ENCODE data around the gene TPPP2. TPM values are rescaled to one million over a fixed set of nuclear protein-coding genes. Genes with fewer than 3 reads are reported as not detected.
"Not testable (repeated sequence)": the region's sequence is repeated elsewhere in the genome, so short reads cannot be mapped to it uniquely, and the experiment has no call there.

The TPPP2 gene
- not detected in 2 replicates for total RNA-seq

GRCh38 chr14:21029917-21030316, at the start of gene TPPP2:
TPPP2 (plus strand) TSS chr14:21030217; CDS start chr14:21030582, 365 bp downstream.
- DNase-seq (ENCODE audit: low read depth, low spot score), result no peak

GRCh38 chr14:20980906-20981305, 49.1 kb upstream of the TPPP2 start:
- no peak for DNase-seq (ENCODE audit: low read depth, low spot score)

GRCh38 chr14:20982646-20983369, 47.2 kb upstream of the TPPP2 start:
- no peak for DNase-seq (ENCODE audit: low read depth, low spot score)

GRCh38 chr14:20985650-20986049, 44.4 kb upstream of the TPPP2 start:
- DNase-seq (ENCODE audit: low read depth, low spot score), result not testable (repeated sequence)

GRCh38 chr14:20986811-20987210, 43.2 kb upstream of the TPPP2 start:
- peak; percentile 44 for DNase-seq (ENCODE audit: low read depth, low spot score)

GRCh38 chr14:20988717-20989470, 41.1 kb upstream of the TPPP2 start:
- no peak for DNase-seq (ENCODE audit: low read depth, low spot score)

- no peak for DNase-seq (ENCODE audit: low read depth, low spot score)
These were observed 40.6 kb upstream of the TPPP2 start for GRCh38 chr14:20989471-20989786.

GRCh38 chr14:20989787-20990600, 40.0 kb upstream of the TPPP2 start, which contains the start of gene METTL17:
METTL17 (plus strand) TSS chr14:20989980; CDS start chr14:20990003, 23 bp downstream.
- DNase-seq (ENCODE audit: low read depth, low spot score), result peak; percentile 83

GRCh38 chr14:20996521-20996920, 33.5 kb upstream of the TPPP2 start:
- DNase-seq (ENCODE audit: low read depth, low spot score), result no peak

- no peak for DNase-seq (ENCODE audit: low read depth, low spot score)
These were observed 32.9 kb upstream of the TPPP2 start for GRCh38 chr14:20997115-20997514.

GRCh38 chr14:20997564-20997963, 32.5 kb upstream of the TPPP2 start:
- no peak for DNase-seq (ENCODE audit: low read depth, low spot score)

GRCh38 chr14:20998139-20998538, 31.9 kb upstream of the TPPP2 start:
- DNase-seq (ENCODE audit: low read depth, low spot score), result no peak

- DNase-seq (ENCODE audit: low read depth, low spot score), result no peak
These were observed 31.2 kb upstream of the TPPP2 start, which contains the start of gene SLC39A2 for GRCh38 chr14:20998674-20999366. SLC39A2 (plus strand) TSS chr14:20999293; CDS start chr14:20999447, 154 bp downstream.

GRCh38 chr14:20999591-20999990, 30.4 kb upstream of the TPPP2 start:
- no peak for DNase-seq (ENCODE audit: low read depth, low spot score)

- DNase-seq (ENCODE audit: low read depth, low spot score), result no peak
These were observed 28.8 kb upstream of the TPPP2 start for GRCh38 chr14:21001218-21001617.

- no peak for DNase-seq (ENCODE audit: low read depth, low spot score)
These were observed 26.1 kb upstream of the TPPP2 start for GRCh38 chr14:21003788-21004346.

- DNase-seq (ENCODE audit: low read depth, low spot score), result not testable (repeated sequence)
These were observed 20.3 kb upstream of the TPPP2 start for GRCh38 chr14:21009721-21010120.

- no peak for DNase-seq (ENCODE audit: low read depth, low spot score)
These were observed 18.9 kb upstream of the TPPP2 start for GRCh38 chr14:21011136-21011535.

GRCh38 chr14:21014761-21015190, 15.2 kb upstream of the TPPP2 start:
- DNase-seq (ENCODE audit: low read depth, low spot score), result peak; percentile 48

GRCh38 chr14:21015312-21015711, 14.7 kb upstream of the TPPP2 start:
- DNase-seq (ENCODE audit: low read depth, low spot score), result no peak
